Astrocyte of the cerebellum (primary cell): ENCODE data around the gene CORO2A.

ENCODE experiments used
- DNase-seq: peaks from one replicate; pipeline ENCODE4 v3.0.0-alpha.2; 2011; ENCODE audit warnings: low read depth
- H3K4me3 ChIP-seq: 2 replicates; pipeline ENCODE4 v1.5.1; 2011; ENCODE audit warnings: mild to moderate bottlenecking, low read depth, low read length, moderate library complexity
- CTCF ChIP-seq: IDR thresholded peaks from 2 replicates; pipeline ENCODE4 v1.5.1; 2012; ENCODE audit warnings: low read length, low read depth, moderate library complexity, mild to moderate bottlenecking; ENCODE audit errors: missing control alignments
- in situ Hi-C: cut with HindIII; loops from 2 replicates; pipeline ENCODE4 v1.10.0; 2017; ENCODE audit warnings: low sequenced_read_pairs

Gene CORO2A

GRCh38 chr9:98190757-98191105 lies 1.7 kb downstream of the CORO2A start:
- no peak overlapping the region for H3K4me3 ChIP-seq
- no peak for DNase-seq
- TF ChIP-seq CTCF: no peak
- in situ Hi-C loops: no loop called here

- DNase-seq: no peak
- in situ Hi-C loops: no loop called here
- H3K4me3 ChIP-seq: no peak overlapping the region
- no peak for TF ChIP-seq CTCF
Measured at GRCh38 chr9:98189412-98189811, 3.0 kb downstream of the CORO2A start.

GRCh38 chr9:98187926-98188325 lies 4.5 kb downstream of the CORO2A start:
- in situ Hi-C loops: no loop called here
- DNase-seq: no peak
- TF ChIP-seq CTCF: no peak

GRCh38 chr9:98186236-98186635 lies 6.2 kb downstream of the CORO2A start:
- no peak overlapping the region for H3K4me3 ChIP-seq
- in situ Hi-C loops: no loop called here
- DNase-seq: no peak
- TF ChIP-seq CTCF: no peak

More at GRCh38 chr9:98187926-98188325, 4.5 kb downstream of the CORO2A start:
- no peak overlapping the region for H3K4me3 ChIP-seq

GRCh38 chr9:98185611-98186171 lies 6.7 kb downstream of the CORO2A start:
- H3K4me3 ChIP-seq: no peak overlapping the region
- DNase-seq: no peak
- TF ChIP-seq CTCF: no peak
- in situ Hi-C loops: no loop called here

GRCh38 chr9:98185021-98185567 lies 7.3 kb downstream of the CORO2A start:
- no peak for TF ChIP-seq CTCF
- in situ Hi-C loops: no loop called here
- DNase-seq: no peak
- H3K4me3 ChIP-seq: no peak overlapping the region
